NCI-H2196 (cell line): ENCODE measurements around the gene ADAR.

Experiments
- DNase-seq: peaks from one replicate; lab custom pipeline; 2025; ENCODE audit not compliant: unreplicated experiment; lab: John Stamatoyannopoulos, UW

The ADAR gene

GRCh38 chr1:154557939-154558719 lies 49.9 kb downstream of the ADAR start, which contains the start of gene UBE2Q1:
Gene UBE2Q1, minus strand, starts transcription at chr1:154558662. Its CDS starts 109 bp downstream, at chr1:154558553.
- no peak for DNase-seq

GRCh38 chr1:154557248-154557938 lies 50.6 kb downstream of the ADAR start:
- no peak for DNase-seq

- DNase-seq: no peak
Measured at GRCh38 chr1:154556422-154556821, 51.6 kb downstream of the ADAR start.

GRCh38 chr1:154553056-154554030 lies 54.6 kb downstream of the ADAR start:
- no peak for DNase-seq

GRCh38 chr1:154552036-154552435 lies 56.0 kb downstream of the ADAR start:
- no peak for DNase-seq

- DNase-seq: no peak
Measured at GRCh38 chr1:154551474-154551873, 56.5 kb downstream of the ADAR start.

- DNase-seq: no peak
Measured at GRCh38 chr1:154550657-154551056, 57.3 kb downstream of the ADAR start.

- no peak for DNase-seq
Measured at GRCh38 chr1:154550070-154550469, 57.9 kb downstream of the ADAR start.

GRCh38 chr1:154549202-154549770 lies 58.7 kb downstream of the ADAR start:
- no peak for DNase-seq

GRCh38 chr1:154548028-154548427 lies 60.0 kb downstream of the ADAR start:
- DNase-seq: no peak

GRCh38 chr1:154547105-154547732 lies 60.8 kb downstream of the ADAR start:
- no peak for DNase-seq

GRCh38 chr1:154546264-154547063 lies 61.5 kb downstream of the ADAR start:
- DNase-seq: peak; percentile 74

GRCh38 chr1:154541231-154541630 lies 66.8 kb downstream of the ADAR start:
- DNase-seq: no peak

GRCh38 chr1:154539486-154540483 lies 68.2 kb downstream of the ADAR start:
- no peak for DNase-seq

- no peak for DNase-seq
Measured at GRCh38 chr1:154536570-154536969, 71.4 kb downstream of the ADAR start.

- peak; percentile 15 for DNase-seq
Measured at GRCh38 chr1:154533952-154534844, 73.8 kb downstream of the ADAR start.
